ENCODE results near the gene NEDD4L. TPM values are rescaled to one million over a fixed set of nuclear protein-coding genes. Genes with fewer than 3 reads are reported as not detected.
"Not testable (repeated sequence)": the region's sequence is repeated elsewhere in the genome, so short reads cannot be mapped to it uniquely, and the experiment has no call there.

NEDD4L gene
- total RNA-seq, 1 experiment from 2014 or later, result 10.9 TPM

DNA sequence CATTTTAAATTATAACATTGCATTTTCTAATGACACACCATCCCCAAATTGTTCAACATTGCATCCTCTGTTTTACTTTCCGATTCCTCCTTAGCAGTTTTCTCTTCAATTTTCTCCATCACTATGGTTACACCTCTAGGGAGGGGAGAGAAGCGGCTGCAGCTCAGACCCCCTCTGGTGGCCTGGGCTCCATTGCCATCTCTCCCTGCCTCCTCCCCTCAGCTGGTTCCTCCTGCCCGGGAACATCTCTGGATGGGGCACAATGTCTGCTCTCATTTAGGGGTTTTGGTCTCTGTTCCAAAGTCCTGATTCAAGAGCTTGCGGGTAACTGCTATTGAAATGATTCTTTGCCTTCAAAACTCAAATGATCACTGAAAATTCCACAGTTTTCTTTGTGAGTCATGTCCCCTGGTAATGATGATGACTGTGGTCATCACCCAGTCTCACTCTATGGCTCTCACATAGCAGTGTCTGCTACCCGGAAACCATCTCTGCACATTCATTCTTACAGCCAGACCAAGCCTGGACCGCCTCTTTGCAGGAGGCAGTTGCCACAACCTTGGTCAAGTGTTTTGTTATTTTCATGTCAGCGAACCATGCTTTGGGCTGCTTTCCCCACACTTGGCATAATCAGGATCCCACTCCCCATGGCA is 321.0 kb downstream of the NEDD4L start:
- DNase-seq (ENCODE audit: low read depth), result peak; percentile 79

DNA sequence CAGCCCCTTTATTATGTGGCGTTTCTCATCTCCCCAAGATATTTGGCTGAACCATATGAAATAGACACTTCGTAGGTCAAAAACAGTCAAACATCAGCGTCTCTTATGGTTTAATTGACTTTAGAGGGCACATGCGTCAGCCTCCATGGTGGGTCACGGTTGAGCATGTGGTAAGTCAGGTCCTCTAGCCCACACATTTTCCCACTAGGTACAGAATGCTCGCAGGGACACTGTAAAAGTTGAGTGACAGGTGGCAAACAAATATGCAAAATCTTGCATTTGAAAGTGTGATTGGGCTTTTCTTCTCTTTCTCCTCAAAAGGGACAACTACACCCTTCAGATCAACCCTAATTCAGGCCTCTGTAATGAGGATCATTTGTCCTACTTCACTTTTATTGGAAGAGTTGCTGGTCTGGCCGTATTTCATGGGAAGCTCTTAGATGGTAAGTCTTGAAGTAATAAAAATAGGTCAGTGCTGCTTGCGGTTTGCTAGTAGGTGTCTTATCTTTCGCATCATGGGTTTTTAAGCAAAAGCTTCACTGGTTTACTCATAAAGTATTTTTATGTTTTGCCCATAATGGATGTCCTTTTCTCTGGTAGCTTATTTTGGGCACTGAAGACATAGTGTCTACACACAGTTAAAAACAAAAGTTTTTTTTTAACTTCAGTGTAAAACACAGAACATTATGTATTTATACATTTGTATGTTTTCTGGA is 323.6 kb downstream of the NEDD4L start:
- no peak for DNase-seq (ENCODE audit: low read depth)

DNA sequence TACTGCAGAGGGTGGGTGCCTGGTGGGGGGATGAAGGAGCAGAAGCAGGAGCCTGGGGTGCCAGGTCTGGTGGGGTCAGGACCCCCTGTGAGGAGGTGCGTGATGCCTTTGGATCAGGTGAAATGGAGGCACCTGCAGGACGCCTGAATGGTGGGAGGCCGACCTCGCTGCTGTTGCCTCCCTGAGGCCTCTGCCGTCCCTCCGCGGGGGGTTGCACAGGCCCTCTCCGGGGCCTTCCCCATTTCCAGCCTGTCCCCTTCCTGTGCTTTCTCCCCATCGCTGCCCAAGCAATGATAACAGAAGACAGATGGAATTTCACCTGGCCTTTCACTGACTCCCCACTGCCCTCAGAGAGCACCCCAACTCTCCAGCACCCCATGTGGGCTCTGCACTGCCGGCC is 325.6 kb downstream of the NEDD4L start:
- no peak for DNase-seq (ENCODE audit: low read depth)

DNA sequence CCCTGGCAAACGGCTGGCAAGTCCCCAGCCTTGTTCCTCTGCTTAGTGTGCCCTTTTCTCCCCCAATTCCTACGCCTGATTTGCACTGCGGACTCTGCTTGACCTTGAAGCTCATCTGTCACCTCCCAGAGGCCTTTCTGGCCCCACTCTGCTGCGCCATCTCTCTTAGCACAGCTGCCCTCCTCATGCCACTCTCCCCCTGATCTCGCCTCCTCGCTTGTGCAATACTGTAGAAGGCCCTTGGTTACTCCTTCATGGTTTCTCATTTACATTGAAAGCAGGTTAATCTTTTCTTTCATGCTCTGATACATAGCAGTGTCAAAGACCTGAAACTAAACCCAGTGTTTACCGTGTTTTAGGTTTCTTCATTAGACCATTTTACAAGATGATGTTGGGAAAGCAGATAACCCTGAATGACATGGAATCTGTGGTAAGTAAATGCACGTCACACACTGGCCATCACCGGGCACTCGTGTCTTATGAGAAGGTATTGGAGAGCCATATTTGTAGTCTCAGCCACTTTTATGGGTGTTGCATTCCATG is 326.1 kb downstream of the NEDD4L start:
- no peak for DNase-seq (ENCODE audit: low read depth)

GRCh38 chr18:58370612-58371011 is 326.6 kb downstream of the NEDD4L start:
- DNase-seq (ENCODE audit: low read depth), result no peak

- no peak for DNase-seq (ENCODE audit: low read depth)
Observed at GRCh38 chr18:58373481-58373880, 329.5 kb downstream of the NEDD4L start.

DNA sequence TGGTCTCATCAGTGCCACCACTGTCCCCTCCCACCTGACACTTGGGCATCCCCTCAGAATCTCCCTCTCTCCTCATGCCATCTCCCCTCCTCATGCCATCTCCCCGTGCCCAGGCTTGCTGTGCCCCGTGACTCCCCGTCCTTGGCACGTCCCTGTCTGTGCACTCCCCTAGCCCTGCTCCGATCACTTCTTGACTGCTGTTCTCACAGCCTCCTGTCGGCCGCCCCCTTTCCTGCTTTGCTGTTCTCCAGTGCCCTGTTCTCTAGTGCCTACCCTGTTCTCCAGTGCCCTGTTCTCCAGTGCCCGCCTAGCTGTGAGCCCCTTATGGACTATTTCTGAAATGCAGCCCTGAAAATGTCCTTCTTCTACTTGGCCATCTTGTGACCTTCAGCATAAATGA is 331.0 kb downstream of the NEDD4L start:
- DNase-seq (ENCODE audit: low read depth), result no peak

DNA sequence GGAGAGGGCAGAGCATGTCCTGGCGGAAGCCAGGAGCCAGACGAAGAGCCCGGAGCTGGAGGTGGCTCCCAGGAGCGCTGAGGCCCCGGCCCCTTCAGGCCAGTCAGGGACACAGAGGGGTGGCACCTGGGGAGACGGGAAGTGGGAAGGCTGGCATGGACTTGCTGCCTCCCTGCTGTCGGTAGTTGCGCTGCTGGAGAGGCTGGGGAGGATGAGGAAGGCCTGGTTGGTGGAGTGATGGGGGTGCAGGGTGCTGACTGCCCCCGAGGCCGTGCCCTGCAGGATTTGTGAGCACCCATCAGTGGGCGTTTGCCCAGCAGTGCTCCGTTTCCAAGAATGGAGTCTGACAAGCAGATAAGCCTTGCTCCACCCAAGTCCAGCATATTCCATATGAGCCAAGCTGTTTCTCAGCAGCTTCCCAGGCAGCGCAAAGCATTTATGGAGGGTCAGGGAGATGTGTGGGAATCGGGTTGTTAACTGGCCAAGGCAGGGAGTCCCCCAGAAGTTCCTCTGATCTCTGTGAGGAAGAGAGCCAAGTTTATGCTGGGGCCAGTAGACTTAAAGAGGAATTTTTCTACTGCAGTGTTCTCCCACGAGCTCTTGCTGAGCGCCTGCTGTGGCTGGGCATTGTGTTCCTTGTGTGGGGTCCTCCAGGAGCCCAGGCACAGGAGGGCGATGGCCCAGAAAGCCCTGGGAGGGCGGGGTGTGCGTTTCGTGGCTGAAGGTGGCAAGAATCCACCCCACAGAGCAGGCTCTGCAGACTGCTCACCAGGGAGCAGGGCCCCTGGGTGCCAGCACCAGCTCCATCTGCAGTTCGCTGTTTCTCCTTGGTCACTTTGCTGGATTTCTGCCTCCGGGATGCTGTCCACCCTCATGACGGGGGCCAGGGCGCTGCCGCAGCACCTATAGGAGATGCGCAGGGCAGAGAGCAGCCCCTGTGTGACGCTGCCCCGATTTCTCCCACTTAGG is 334.7 kb downstream of the NEDD4L start:
- no peak for DNase-seq (ENCODE audit: low read depth)

GRCh38 chr18:58379443-58379842 is 335.4 kb downstream of the NEDD4L start:
- no peak for DNase-seq (ENCODE audit: low read depth)

DNA sequence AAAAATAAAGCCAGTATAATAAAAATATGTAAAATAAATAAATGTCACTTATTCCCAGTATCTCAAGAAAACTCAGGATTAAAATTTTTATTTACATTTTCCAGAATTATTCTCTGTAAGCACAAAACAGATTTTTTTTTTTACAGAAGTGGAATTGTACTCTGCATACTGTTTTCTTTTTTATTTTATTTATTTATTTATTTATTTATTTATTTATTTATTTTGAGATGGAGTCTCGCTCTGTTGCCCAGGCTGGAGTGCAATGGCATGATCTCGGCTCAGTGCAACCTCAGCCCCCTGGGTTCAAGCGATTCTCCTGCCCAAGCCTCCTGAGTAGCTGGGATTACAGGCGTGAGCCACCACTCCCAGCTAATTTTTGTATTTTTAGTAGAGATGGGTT is 336.1 kb downstream of the NEDD4L start:
- DNase-seq (ENCODE audit: low read depth), result not testable (repeated sequence)

- no peak for DNase-seq (ENCODE audit: low read depth)
Observed at GRCh38 chr18:58381676-58382411, 337.8 kb downstream of the NEDD4L start.

DNA sequence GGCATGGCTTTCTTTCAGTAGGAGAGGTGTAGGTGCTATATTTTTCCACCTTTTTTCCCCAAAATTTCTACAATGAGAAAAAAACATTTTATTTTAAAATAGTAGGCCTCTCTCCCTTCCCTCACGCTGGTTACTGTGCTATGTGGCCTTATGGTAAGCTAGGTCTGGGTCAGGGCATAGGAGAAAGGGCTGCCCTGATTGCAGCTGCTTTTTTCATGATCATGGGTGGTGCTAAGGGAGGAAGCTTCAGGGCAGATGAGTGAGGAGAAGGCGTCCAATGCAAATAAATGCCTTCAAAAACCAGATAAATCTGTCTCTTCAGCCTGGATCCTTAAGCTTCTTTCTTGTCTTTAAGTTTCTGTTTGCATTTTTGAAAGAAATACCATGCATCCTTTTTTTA is 338.4 kb downstream of the NEDD4L start:
- no peak for DNase-seq (ENCODE audit: low read depth)

DNA sequence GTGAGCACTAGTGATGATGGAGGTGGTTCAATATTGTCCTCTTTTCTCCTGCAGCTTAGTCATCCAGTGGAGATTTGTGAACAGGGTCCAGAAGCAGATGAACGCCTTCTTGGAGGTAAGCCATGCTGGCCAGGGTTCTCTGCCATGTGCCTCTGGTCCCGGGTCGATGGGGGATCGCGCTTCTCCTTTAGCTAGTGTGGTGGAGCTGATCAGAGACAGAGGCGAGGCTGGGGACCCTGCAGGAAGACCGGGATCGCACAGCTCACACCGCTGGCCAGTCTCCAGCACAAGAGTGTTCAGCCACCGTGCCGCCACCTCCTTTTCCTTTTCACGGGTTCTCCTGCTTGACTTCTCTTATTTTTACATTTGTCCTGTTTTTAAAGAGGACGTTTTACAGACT is 341.4 kb downstream of the NEDD4L start:
- DNase-seq (ENCODE audit: low read depth), result no peak

DNA sequence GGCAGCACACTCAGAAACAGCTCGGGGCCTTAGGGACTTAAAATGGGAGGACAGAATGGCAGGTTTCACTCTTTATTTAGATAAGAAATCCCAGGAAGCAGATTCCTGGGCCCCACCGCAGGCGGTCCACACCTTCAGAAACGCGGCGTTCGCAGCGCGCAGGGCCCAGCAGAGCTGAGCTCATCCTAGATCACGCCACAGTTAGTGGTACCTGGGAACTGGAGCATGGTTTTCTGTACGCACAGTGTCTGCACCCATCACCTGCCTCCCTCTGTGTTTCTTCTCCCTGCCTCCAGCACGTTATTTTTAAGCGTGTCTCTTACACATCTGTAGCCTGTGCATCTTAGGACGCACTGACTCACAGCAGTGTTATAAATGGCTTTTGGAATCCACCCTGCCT is 342.8 kb downstream of the NEDD4L start:
- DNase-seq (ENCODE audit: low read depth), result no peak

- no peak for DNase-seq (ENCODE audit: low read depth)
Observed at GRCh38 chr18:58387716-58388115, 343.7 kb downstream of the NEDD4L start.

DNA sequence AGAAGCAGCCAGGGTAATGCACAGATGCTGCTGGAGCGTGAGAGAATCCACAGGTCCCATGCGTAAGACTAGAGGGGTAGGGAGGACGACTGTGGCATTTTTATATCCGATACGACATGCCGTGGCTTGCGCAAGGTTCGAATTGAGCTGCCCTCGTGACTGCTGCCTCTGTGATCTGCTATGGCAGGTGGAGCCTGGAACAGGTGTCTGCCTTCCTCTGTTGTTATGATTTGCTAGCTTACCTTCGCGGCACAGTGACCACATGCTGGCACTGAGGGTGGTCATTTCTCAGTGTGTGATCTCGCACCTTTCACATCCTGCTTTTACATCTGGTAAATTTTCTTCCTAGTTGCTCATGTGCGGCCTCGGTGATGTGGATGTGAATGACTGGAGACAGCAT is 344.7 kb downstream of the NEDD4L start:
- DNase-seq (ENCODE audit: low read depth), result no peak

DNA sequence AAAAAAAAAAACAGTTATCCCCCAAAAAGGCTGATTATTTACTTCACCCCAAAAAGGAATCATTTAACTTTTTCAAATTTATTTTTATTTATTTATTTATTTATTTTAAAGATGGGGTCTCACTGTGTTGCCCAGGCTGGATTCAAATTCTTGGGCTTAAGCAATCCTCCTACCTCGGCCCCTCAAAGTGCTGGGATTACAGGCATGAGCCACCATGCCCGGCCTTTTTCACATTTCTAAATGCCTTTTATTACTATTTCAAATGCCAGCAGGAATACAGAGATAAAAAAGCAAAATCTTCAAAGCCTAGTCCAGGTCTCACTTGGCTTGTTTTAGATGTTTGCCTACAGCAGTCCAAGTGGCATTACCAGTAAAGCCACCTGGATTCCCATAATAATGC is 345.7 kb downstream of the NEDD4L start:
- no peak for DNase-seq (ENCODE audit: low read depth)

- no peak for DNase-seq (ENCODE audit: low read depth)
Observed at GRCh38 chr18:58390399-58390798, 346.4 kb downstream of the NEDD4L start.

GRCh38 chr18:58391231-58391825 is 347.3 kb downstream of the NEDD4L start:
- DNase-seq (ENCODE audit: low read depth), result no peak

DNA sequence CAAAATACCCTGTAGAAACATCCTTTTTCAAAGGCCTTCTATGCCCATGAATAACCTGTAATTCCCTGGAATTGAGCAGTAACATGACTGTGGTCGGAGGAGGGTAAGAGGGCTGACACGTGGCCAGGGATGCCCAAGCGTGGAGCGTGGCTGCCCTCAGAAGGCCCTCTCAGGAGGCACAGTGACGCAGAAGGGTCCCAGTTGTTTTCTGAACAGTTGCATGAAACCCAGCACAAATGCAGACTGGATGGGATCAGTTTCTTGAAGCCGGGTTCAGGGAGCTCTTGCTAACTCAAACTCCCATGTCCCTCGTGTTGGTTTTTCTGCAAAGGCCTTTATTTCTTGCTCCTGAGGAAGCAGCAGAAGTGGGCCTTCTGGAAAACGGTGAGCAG is 347.9 kb downstream of the NEDD4L start:
- DNase-seq (ENCODE audit: low read depth), result no peak
